Stimulated activated naive CD8-positive, alpha-beta T cell treated with anti-CD3 and anti-CD28 coated beads, Interleukin-15, amount 100 ng/mL, for 72 hours (primary cell): Measurements from ENCODE around the gene MYO15B.
A peak's percentile ranks its signal among the peaks of the same experiment; 100 is the strongest.
"Not testable (repeated sequence)": the region's sequence is repeated elsewhere in the genome, so short reads cannot be mapped to it uniquely, and the experiment has no call there.

ENCODE experiments used
- ATAC-seq: fragments of 150-1000 bp; cut with Tn5 transposase; 2 replicates; pipeline ENCODE4 v1.10.0; 2021; ENCODE audit warnings: mild to moderate bottlenecking, moderate library complexity
- DNase-seq, 2 donors: peaks; one replicate each; pipeline ENCODE4 v3.0.0; 2021 to 2022
- H3K27ac Mint-ChIP-seq, 2 donors: one replicate each; pipeline ENCODE4 v1.8.0; 2022; ENCODE audit warnings: mild to moderate bottlenecking in 2 of 2, mixed read lengths in 2 of 2, moderate library complexity in 2 of 2
- H3K27me3 Mint-ChIP-seq: one replicate; pipeline ENCODE4 v1.8.0; 2022; ENCODE audit warnings: mixed read lengths
- H3K4me1 Mint-ChIP-seq: one replicate; pipeline ENCODE4 v1.8.0; 2022; ENCODE audit warnings: mild to moderate bottlenecking, mixed read lengths
- H3K4me3 Mint-ChIP-seq, 2 donors: one replicate each; pipeline ENCODE4 v1.8.0; 2022; ENCODE audit warnings: mild to moderate bottlenecking in 2 of 2, mixed read lengths in 2 of 2, moderate library complexity in 1 of 2
- H3K9me3 Mint-ChIP-seq, 2 donors: one replicate each; pipeline ENCODE4 v1.8.0; 2022; ENCODE audit warnings: mixed read lengths in 2 of 2

Gene MYO15B

GRCh38 chr17:75568412-75569255 is 19.0 kb upstream of the MYO15B start:
- H3K4me3 Mint-ChIP-seq, result no peak overlapping the region
- H3K9me3 Mint-ChIP-seq, result no peaks in the 10 kb centered on the region
- DNase-seq (no peak), ATAC-seq (no peak)
- no peak overlapping the region for H3K27ac Mint-ChIP-seq
- peaks cover 7% of the 10 kb centered on the region for H3K4me1 Mint-ChIP-seq
- no peaks in the 10 kb centered on the region for H3K27me3 Mint-ChIP-seq

- no peak overlapping the region for H3K4me3 Mint-ChIP-seq
- no peaks in the 10 kb centered on the region for H3K9me3 Mint-ChIP-seq
- no peak for DNase-seq
- no peaks in the 10 kb centered on the region for H3K27me3 Mint-ChIP-seq
- no peak overlapping the region for H3K27ac Mint-ChIP-seq
- no peak for ATAC-seq
- peaks cover 7% of the 10 kb centered on the region for H3K4me1 Mint-ChIP-seq
Measured at GRCh38 chr17:75570034-75570676, 17.4 kb upstream of the MYO15B start.

- DNase-seq (no peak), ATAC-seq (no peak)
- Mint-ChIP-seq H3K4me3 (no peak overlapping the region), H3K27ac (no peak overlapping the region), H3K27me3 (no peaks in the 10 kb centered on the region), H3K4me1 (peaks cover 7% of the 10 kb centered on the region), H3K9me3 (no peaks in the 10 kb centered on the region)
Measured at GRCh38 chr17:75570772-75571171, 16.8 kb upstream of the MYO15B start.

DNA sequence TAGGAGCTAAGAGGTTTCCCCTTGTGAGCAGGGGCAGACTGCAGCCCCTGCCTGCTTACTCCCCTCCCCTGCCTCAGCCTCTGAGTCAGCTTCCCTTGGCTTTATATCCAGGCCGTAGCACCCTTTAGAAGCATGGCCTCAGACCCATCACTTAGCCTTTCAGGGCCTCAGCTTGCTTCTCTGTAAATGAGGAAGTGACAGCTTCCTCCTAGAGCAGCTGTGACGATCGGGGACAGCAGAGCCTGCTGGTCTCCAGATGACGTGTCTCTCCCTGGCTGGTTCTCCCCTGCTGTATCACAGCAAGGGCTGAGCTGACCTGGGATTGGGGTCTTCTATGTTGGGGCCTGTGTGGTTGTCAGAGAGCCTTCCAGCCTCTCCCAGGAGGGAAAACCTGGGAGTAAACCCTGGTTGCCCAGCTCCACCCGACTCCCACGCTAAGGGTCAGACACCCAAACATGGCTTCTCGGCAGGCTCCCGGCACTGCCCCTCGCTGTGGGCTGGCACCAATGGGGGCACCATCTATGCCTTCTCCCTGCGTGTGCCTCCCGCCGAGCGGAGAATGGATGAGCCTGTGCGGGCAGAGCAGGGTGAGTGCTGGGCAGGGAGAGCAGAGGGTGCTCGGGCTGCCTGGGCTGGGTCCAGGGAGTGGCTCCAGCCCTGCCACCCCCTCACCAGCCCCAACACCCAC is 16.3 kb upstream of the MYO15B start:
- Mint-ChIP-seq H3K4me1 (peaks cover 7% of the 10 kb centered on the region), H3K27me3 (no peaks in the 10 kb centered on the region), H3K9me3 (no peaks in the 10 kb centered on the region), H3K4me3 (no peak overlapping the region), H3K27ac (peak overlapping the region in 1 of 2 donors; percentile 46)
- peak; percentile 53 for ATAC-seq
- no peak for DNase-seq

GRCh38 chr17:75571885-75572215 is 15.8 kb upstream of the MYO15B start:
- H3K27me3 Mint-ChIP-seq, result no peaks in the 10 kb centered on the region
- no peak overlapping the region for H3K4me3 Mint-ChIP-seq
- H3K4me1 Mint-ChIP-seq, result peaks cover 7% of the 10 kb centered on the region
- no peaks in the 10 kb centered on the region for H3K9me3 Mint-ChIP-seq
- DNase-seq, result no peak
- no peak overlapping the region for H3K27ac Mint-ChIP-seq
- no peak for ATAC-seq

DNA sequence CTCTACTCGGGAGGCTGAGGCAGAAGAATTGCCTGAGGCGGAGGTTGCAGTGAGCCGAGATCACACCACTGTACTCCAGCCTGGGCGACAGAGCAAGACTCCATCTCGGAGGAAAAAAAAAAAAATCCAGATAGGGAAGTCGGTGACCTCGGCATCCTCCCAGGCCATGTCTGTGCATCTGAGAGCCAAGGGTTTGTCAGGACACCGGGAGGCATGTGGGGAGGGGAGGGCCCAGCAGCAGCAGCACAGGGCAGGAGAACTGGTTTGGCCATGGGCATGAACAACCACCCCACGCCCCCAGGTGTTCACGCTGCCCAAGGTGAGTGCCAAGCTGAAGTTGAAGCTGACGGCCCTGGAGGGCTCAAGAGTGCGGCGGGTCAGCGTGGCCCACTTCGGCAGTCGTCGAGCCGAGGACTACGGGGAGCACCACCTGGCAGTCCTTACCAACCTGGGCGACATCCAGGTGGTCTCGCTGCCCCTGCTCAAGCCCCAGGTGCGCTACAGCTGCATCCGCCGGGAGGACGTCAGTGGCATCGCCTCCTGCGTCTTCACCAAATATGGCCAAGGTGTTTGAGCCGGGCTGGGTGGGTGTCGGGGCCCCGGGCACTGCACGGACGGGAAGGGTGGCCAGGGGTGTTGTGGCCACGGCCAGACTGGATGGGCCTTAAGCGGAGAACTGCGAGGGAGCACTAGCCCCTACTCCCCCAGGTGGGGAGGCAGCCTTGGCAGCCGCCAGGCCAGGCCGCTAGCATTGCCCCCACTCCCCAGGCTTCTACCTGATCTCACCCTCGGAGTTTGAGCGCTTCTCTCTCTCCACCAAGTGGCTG is 14.7 kb upstream of the MYO15B start:
- H3K27ac Mint-ChIP-seq, result no peak overlapping the region
- DNase-seq (no peak), ATAC-seq (no peak)
- no peaks in the 10 kb centered on the region for H3K9me3 Mint-ChIP-seq
- no peak overlapping the region for H3K4me3 Mint-ChIP-seq
- no peaks in the 10 kb centered on the region for H3K27me3 Mint-ChIP-seq
- H3K4me1 Mint-ChIP-seq, result peaks cover 7% of the 10 kb centered on the region

DNA sequence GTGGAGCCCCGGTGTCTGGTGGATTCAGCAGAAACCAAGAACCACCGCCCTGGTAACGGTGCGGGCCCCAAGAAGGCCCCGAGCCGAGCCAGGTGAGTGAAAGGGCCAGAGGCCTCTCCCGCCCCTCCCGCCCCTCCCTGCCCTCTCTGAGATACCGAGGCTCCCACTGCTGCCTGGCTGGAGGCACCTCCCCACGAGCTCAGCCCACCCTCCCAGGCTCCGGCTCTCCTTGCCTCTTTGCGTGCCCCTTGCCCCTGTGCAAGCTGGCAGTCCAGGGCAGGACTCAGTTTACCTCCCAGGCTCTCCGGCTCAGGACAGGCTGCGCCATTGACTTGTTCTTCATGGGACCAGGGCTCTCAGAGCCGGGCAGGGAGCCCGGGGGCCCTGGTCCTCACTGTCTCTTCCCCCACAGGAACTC is 14.1 kb upstream of the MYO15B start:
- Mint-ChIP-seq H3K9me3 (no peaks in the 10 kb centered on the region), H3K4me1 (peaks cover 7% of the 10 kb centered on the region), H3K27ac (no peak overlapping the region), H3K27me3 (no peaks in the 10 kb centered on the region), H3K4me3 (no peak overlapping the region)
- DNase-seq (no peak), ATAC-seq (no peak)

GRCh38 chr17:75573994-75574393 is 13.6 kb upstream of the MYO15B start:
- Mint-ChIP-seq H3K4me1 (peaks cover 7% of the 10 kb centered on the region), H3K27me3 (no peaks in the 10 kb centered on the region), H3K4me3 (no peak overlapping the region), H3K9me3 (no peaks in the 10 kb centered on the region), H3K27ac (no peak overlapping the region)
- DNase-seq (no peak), ATAC-seq (peak; percentile 31)

DNA sequence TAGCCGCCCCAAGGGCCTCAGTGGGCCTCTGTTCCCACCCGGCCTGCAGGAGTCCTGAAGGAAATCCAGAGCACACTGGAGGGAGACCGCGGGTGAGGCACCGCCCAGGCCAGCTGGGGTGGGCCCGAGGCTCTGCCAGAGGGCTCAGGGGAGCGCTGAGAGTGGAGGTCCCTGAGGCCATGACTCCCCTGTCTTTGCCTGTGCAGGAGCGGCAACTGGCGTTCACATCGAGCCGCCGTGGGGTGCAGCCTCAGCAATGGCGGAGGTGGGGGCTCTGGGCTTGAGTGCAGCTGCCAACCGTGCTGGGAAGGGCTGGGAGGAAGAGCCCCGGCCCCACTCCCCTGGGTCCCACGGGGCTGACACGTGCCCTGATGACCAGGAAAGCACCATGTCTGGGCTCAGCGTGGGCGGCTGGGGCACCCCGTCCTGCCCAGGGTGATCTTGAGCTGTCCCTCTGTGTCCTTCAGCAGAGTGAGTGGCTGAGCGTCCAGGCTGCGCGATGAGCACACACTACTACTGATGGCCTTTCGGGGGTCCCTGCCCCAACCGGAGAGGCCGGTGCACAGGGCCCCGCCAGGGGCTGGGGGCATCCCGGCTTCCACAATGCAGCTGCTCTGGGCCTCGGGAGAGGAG is 13.1 kb upstream of the MYO15B start:
- ATAC-seq, result peak; percentile 14
- no peaks in the 10 kb centered on the region for H3K9me3 Mint-ChIP-seq
- no peak overlapping the region for H3K27ac Mint-ChIP-seq
- no peak for DNase-seq
- H3K4me3 Mint-ChIP-seq, result no peak overlapping the region
- H3K4me1 Mint-ChIP-seq, result peaks cover 7% of the 10 kb centered on the region
- no peaks in the 10 kb centered on the region for H3K27me3 Mint-ChIP-seq

DNA sequence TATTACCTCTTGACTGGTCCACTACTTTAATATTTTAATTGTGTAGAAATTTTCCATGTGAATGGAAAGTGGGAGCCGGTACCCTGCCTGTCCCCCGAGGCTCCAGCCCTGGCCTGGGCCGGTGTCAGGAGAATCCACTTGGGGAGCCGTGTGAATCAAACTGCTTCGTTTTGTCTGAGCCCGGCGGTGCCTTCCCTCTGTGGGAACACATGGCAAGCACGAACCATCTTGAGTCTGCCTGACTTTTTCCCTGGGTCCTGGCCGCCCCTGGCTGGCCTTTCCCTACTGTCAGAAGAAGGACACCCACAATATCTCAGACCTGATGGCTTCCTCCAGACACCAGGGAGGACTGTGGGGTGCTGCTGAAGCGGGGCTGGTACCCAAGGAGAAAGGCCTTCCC is 12.4 kb upstream of the MYO15B start:
- no peak for DNase-seq
- Mint-ChIP-seq H3K9me3 (no peaks in the 10 kb centered on the region), H3K27me3 (no peaks in the 10 kb centered on the region), H3K27ac (no peak overlapping the region), H3K4me3 (no peak overlapping the region), H3K4me1 (peaks cover 7% of the 10 kb centered on the region)
- no peak for ATAC-seq

GRCh38 chr17:75575728-75576127 is 11.9 kb upstream of the MYO15B start:
- Mint-ChIP-seq H3K27ac (no peak overlapping the region), H3K27me3 (no peaks in the 10 kb centered on the region), H3K4me1 (peaks cover 7% of the 10 kb centered on the region), H3K4me3 (no peak overlapping the region), H3K9me3 (peaks cover 0 to under 1% of the 10 kb centered on the region in 2 donors)
- DNase-seq (no peak), ATAC-seq (no peak)

DNA sequence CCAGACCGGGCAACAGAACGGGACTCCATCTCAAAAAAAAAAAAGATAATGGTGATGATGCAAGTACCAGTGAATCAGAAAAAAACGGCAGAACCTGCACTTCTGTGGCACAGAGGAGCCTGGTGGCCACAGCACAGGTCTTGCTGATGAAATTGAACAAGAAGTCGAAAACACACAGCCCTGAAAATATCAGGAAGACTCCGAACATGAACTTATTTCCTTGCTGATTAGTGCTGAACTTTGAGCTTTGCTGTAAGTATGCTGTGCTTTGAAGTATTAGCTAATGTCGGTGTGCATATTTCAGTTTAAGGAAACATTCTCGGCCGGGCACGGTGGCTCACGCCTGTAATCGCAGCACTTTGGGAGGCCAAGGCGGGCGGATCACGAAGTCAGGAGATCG is 10.9 kb upstream of the MYO15B start:
- no peak for ATAC-seq
- H3K4me1 Mint-ChIP-seq, result peaks cover 7% of the 10 kb centered on the region
- no peaks in the 10 kb centered on the region for H3K27me3 Mint-ChIP-seq
- DNase-seq, result no peak
- no peak overlapping the region for H3K4me3 Mint-ChIP-seq
- H3K9me3 Mint-ChIP-seq, result peaks cover 0 to 5% of the 10 kb centered on the region in 2 donors
- no peak overlapping the region for H3K27ac Mint-ChIP-seq

DNA sequence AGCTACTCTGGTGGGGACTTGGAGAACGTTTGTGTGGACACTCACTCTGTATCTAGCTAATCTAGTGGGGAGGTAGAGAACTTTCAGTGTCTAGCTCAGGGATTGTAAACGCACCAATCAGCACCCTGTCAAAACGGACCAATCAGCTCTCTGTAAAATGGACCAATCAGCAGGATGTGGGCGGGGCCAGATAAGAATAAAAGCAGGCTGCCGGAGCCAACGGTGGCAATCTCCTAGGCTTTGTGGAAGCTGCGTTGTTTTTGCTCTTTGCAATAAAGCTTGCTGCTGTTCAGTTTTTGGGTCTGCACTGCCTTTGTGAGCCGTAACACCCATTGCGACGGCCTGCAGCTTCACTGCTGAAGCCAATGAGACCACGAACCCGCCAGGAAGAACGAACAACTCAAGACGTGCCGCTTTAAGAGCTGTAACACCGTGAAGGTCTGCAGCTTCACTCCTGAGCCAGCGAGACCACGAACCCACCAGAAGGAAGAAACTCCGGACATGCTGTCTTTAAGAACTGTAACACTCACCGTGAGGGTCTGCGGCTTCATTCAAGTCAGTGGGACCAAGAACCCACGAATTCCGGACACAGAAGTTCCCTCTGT is 6.4 kb upstream of the MYO15B start:
- H3K4me3 Mint-ChIP-seq, result peak overlapping the region; percentile 91 to 96
- ATAC-seq (peak; percentile 80), DNase-seq (peak; percentile 74 to 78)
- H3K27me3 Mint-ChIP-seq, H3K4me1 Mint-ChIP-seq, H3K9me3 Mint-ChIP-seq: not testable (repeated sequence)
- H3K27ac Mint-ChIP-seq, result peak overlapping the region; percentile 77 to 90

DNA sequence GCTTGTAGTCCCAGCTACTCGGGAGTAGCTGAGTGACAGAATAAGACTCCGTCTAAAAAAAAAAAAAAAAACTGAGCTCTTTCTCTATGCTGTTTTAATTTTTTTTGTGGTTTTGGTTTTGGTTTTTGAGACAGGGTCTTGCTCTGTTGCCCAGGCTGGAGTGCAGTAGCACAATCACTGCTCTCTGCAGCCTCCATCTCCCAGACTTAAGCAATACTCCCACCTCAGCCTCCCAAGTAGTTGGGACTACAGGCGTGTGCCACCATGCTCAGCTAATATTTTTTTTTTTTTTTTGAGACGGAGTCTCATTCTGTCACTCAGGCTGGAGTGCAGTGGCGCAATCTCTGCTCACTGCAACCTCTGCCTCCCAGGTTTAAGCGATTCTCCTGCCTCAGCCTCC is 4.4 kb upstream of the MYO15B start:
- H3K4me1 Mint-ChIP-seq, result peaks cover 18% of the 10 kb centered on the region
- not testable (repeated sequence) for DNase-seq, H3K27me3 Mint-ChIP-seq, H3K9me3 Mint-ChIP-seq, H3K27ac Mint-ChIP-seq, ATAC-seq
- H3K4me3 Mint-ChIP-seq, result peak overlapping the region in 1 of 2 donors; percentile 20

GRCh38 chr17:75584849-75585175 is 2.8 kb upstream of the MYO15B start:
- H3K4me3 Mint-ChIP-seq, result no peak overlapping the region
- H3K9me3 Mint-ChIP-seq, result peaks cover 0 to 5% of the 10 kb centered on the region in 2 donors
- H3K4me1 Mint-ChIP-seq, result peaks cover 18% of the 10 kb centered on the region
- ATAC-seq (no peak), DNase-seq (no peak)
- no peak overlapping the region for H3K27ac Mint-ChIP-seq
- no peaks in the 10 kb centered on the region for H3K27me3 Mint-ChIP-seq
